ENCODE data around the gene IRAK2.
"Not testable (repeated sequence)": the region's sequence is repeated elsewhere in the genome, so short reads cannot be mapped to it uniquely, and the experiment has no call there.

Gene IRAK2

DNA sequence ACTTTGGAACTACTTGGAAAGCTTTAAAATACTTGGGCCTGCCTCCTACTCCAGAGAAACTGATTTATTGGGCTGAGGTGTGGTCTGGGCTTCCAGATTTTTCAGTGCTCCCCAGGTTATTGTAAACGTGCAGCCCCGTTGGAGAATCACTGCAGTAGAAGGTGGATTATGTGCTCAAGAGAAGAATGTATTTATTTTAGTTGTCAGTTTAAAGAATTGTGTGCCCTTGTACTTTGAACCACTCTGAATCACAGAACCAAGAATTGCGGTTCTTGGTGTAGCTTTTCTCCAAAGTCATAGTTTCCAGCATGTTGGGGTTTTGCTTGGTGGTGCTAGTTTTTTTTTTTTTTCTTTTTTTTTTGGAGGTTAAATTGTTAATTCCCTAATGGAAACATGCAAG lies 85.1 kb downstream of the IRAK2 start:
- no peak for DNase-seq (ENCODE audit: low spot score)

- DNase-seq (ENCODE audit: low spot score) = no peak
Observed at GRCh38 chr3:10251006-10251405, 86.3 kb downstream of the IRAK2 start.

DNA sequence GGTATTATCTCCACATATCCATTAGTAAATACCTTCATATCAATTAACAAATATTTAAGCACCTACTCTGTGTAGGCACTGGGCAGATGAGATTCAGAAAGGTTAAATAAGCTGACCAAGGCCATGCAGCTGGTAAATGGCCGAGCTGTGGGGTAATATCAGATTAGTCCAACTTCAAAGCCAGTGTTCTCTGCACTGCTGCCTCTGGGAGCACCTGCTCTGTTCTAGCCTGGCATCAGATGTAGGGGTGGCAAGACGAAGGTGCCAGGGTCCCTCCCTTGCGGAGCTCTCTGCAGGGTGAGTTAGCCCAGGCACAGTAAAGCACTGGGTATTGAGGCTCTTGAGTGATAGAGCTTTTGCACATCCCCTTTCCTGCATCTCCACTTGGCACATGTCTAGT lies 89.0 kb downstream of the IRAK2 start:
- DNase-seq (ENCODE audit: low spot score) = no peak

GRCh38 chr3:10255835-10256234 lies 91.1 kb downstream of the IRAK2 start:
- no peak for DNase-seq (ENCODE audit: low spot score)

DNA sequence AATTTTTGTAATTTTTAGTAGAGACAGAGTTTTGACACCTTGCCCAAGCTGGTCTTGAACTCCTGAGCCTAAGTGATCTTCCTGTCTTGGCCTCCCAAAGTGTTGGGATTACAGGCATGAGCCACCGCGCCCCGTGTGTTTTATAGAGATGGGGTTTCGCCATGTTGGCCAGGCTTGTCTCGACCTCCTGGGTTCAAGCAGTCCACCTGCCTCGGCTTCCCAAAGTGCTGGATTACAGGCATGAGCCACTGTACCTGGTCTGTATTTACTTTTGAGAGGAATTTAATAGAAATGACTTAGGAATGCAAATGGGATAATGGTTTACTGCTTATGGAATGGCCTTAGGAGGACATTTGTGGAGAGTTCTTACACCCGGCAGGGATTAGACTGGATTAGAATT lies 94.3 kb downstream of the IRAK2 start:
- DNase-seq (ENCODE audit: low spot score) = no peak

DNA sequence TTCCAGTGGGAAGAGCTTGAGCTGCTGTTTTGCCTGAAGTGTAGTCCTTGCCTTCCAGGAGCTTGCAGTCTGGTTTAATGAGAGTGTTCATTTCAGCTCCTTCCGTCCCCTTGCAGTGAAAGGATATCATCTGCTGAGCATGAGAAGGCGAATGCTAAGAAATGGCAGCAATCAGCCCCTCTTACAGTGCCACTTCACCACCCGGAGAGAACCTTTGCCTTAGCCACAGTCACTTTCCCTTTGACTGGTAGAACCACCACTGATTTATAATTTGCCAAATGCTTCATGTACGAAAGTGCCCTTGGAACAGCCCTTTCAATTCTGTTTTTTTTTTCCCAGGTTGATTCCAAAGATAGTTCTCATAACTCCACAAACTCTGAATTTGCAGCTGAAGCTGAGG lies 95.1 kb downstream of the IRAK2 start:
- no peak for DNase-seq (ENCODE audit: low spot score)

- DNase-seq (ENCODE audit: low spot score) = no peak
Observed at GRCh38 chr3:10260211-10260701, 95.5 kb downstream of the IRAK2 start.

GRCh38 chr3:10262027-10262426 lies 97.3 kb downstream of the IRAK2 start:
- no peak for DNase-seq (ENCODE audit: low spot score)

DNA sequence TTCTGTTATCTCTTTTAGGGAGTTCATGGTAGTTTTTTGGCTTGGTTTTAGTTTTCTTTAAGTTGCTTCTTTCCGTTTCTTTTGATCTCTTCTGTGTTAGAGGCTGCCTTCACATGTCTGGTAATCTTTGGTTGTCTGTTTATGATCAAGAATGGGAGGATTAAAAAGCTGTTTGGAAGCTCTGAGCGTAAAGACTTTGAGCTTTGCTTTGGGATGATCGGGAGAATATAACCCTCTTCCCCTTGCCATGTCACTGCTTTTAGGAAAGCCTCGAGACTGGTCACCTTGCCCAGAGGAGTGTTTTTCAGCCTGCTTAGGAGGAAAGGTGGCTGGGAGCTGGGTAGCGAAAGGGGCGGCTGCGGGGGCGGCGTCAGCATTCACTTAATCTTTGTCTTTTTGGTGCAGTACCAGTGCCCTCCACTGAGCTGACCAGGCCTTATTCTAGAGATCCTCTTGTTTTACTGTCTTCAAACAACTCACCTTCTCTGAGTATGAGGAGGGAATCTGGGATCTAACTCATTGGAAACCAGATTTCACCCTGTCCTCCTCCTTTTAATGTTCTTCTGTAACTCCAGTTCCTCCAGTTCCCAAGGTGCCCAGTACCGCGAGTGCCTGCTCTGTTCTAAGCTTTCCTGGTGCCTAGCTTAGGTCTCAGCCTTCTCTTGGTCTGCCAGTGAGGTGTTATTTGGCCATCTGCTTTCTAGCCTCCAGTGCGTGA lies 99.1 kb downstream of the IRAK2 start:
- DNase-seq (ENCODE audit: low spot score) = peak; percentile 71

- DNase-seq (ENCODE audit: low spot score) = no peak
Observed at GRCh38 chr3:10265833-10266232, 101.1 kb downstream of the IRAK2 start.

- not testable (repeated sequence) for DNase-seq (ENCODE audit: low spot score)
Observed at GRCh38 chr3:10266936-10267335, 102.2 kb downstream of the IRAK2 start.

DNA sequence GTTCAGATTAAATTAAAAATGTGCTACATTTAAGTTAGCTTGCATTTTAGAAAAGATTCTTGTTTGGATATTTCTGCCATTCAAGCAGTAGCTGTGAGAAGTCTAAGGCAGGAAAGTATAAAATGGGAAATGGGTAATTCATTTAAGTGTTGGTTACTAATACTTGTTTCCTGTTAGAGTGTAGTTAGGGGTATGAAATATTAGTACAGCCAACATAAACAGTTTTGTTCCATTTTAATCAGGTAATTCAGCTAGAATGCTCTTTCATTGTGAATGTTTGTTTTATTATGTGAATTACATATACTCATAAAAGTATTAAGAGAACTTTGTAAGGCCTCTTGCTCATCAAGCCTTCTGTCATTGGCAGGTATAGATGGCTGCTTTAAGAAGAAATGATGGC lies 103.4 kb downstream of the IRAK2 start:
- no peak for DNase-seq (ENCODE audit: low spot score)

GRCh38 chr3:10268930-10269329 lies 104.2 kb downstream of the IRAK2 start:
- no peak for DNase-seq (ENCODE audit: low spot score)

DNA sequence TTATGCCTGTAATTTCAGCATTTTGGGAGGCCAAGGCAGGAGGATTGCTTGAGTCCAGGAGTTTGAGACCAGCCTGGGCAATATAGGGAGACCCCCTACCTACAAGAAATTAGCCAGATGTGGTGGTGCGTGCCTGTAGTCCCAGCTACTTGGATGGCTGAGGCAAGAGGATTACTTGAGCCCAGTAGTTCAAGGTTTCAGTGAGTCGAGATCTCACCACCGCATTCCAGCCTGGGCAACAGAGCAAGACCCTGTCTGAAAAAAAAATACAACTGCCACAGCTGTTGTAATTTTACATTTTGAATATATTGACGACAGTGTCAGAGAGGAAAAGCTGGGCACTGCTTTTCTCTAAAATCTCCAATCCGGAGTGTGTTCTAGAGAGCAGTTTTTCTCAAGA lies 104.7 kb downstream of the IRAK2 start:
- no peak for DNase-seq (ENCODE audit: low spot score)

- DNase-seq (ENCODE audit: low spot score) = not testable (repeated sequence)
Observed at GRCh38 chr3:10272476-10272875, 107.8 kb downstream of the IRAK2 start.

DNA sequence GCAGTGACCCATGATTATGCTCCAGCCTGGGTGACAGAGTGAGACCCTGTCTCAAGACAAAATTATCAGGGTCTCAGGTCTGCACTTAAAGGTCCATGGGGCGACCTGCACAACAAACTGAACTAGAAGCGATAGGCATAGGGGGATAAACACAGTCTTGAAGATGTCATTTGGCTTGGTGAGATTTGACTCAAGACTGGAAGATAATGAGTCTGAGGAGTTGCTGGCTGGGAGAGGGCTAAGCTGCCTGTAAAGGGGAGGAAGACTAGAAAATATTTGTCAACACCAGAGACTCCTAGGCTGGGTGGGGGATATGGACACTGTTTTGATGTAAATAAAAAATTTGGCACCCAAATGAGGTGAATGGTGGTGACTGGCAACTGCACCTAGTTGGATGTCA lies 108.3 kb downstream of the IRAK2 start:
- no peak for DNase-seq (ENCODE audit: low spot score)

DNA sequence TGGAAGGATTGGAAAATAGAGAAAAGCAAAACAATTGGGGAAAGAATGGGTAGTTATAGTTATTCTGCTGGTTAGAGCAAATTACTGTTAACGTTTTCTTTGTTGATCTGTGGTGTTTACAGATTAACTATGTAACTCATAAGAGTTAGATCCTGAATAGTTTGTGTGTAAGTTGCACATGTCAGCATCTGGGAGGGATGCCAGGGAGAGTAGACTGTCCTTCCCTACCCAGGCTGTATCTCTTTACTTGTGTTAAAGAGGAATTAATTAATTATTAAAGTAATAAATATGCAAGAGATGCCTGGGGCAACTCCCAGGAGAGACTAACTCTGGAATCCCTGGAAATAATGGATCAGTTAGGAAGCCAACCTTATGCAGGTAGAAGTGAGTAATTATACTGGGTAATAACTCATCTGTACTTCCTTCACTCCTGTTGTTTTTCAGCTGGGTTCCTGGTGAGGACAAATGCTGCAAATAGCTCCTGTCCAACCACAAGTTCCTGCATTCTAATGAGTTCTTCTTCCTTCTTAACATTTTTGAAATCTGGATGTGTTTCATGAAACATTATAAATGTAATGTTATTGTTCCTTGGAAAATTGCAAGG lies 109.1 kb downstream of the IRAK2 start:
- DNase-seq (ENCODE audit: low spot score) = no peak

DNA sequence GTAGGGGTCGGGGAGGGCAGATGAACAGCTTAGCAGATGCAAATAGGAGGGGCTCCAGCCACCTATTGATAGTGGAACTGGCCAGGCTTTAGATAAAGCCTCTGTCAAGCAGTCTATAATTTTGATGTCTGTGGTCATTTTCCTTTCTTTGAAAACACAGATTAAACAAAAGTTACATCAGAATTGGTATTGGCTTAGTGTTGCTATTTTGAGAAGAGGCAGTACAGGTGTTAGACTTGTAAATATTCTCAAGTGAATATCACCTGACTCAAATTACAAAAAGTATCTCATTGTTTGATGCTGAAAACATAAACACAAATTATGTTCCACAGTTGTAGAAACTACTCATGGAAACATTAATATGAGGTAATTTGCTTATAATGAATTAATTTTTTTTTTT lies 109.9 kb downstream of the IRAK2 start:
- DNase-seq (ENCODE audit: low spot score) = no peak

- DNase-seq (ENCODE audit: low spot score) = no peak
Observed at GRCh38 chr3:10277115-10277625, 112.5 kb downstream of the IRAK2 start.

DNA sequence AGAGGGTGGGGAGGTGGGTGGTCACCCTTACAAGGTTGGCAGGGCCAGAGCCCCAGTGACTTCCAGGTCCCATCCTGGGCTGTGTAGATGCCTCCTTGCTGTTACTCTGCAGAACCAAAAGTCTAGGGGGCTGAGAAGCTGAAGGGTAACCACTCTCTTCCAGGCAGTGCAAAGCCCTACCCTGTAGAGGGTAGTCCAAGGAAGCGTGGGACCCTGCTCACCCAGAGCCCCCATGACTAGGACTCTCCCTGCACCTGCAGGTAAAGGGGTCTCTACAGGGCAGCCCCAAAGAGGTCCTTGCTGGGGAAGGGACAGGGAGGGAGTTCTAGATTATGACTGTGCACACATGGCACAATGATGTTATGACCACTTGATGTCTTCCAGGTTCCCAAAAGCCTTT lies 113.8 kb downstream of the IRAK2 start:
- DNase-seq (ENCODE audit: low spot score) = no peak

- DNase-seq (ENCODE audit: low spot score) = no peak
Observed at GRCh38 chr3:10279384-10280176, 114.9 kb downstream of the IRAK2 start.

- DNase-seq (ENCODE audit: low spot score) = no peak
Observed at GRCh38 chr3:10280177-10280529, 115.4 kb downstream of the IRAK2 start.

DNA sequence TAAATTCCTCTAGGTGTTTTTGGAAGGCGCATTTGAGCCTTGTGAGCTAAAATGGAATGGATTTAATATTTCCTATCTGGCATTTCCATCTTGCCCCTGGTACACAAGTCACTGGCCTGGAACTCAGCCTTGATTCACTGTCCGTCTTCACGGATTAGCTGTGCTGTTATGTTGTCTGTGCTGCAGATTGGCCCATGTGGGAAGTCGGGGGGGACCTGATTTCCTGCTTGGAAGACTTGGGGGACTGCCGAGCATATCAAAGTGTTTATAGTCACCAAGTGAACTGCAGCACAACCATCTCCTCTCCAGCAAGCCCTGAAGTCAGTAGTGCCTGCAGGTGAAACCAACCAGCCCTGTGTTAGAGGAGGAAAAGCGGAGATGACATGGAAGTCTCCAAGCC lies 115.9 kb downstream of the IRAK2 start:
- no peak for DNase-seq (ENCODE audit: low spot score)
